ENCODE results near the gene ASS1. TPM values are rescaled to one million over a fixed set of nuclear protein-coding genes. Genes with fewer than 3 reads are reported as not detected.
A peak's percentile ranks its signal among the peaks of the same experiment; 100 is the strongest.

ASS1 gene
- polyA plus RNA-seq, 6 donors from 2014 or later: not detected

- no peaks in the 10 kb centered on the region for H3K36me3 Mint-ChIP-seq
- no peaks in the 10 kb centered on the region for H3K4me1 Mint-ChIP-seq
- ATAC-seq (ENCODE audit: low read depth in 2 of 2): no peak
- H3K9me3 Mint-ChIP-seq: no peaks in the 10 kb centered on the region
- no peak for DNase-seq
- no peak overlapping the region for H3K4me3 Mint-ChIP-seq
- no peak overlapping the region for H3K27ac Mint-ChIP-seq
- H3K27me3 Mint-ChIP-seq: peaks cover 0 to 5% (median 3%) of the 10 kb centered on the region in 3 donors
These were observed 36.1 kb upstream of the ASS1 start for GRCh38 chr9:130408669-130409068.

- H3K9me3 Mint-ChIP-seq: no peaks in the 10 kb centered on the region
- DNase-seq (no peak), ATAC-seq (ENCODE audit: low read depth in 2 of 2) (no peak)
- H3K4me3 Mint-ChIP-seq: no peak overlapping the region
- no peak overlapping the region for H3K27ac Mint-ChIP-seq
- H3K4me1 Mint-ChIP-seq: no peaks in the 10 kb centered on the region
- no peaks in the 10 kb centered on the region for H3K36me3 Mint-ChIP-seq
- peaks cover 0 to 3% (median 0%) of the 10 kb centered on the region in 3 donors for H3K27me3 Mint-ChIP-seq
These were observed 35.5 kb upstream of the ASS1 start for GRCh38 chr9:130409246-130409645.

GRCh38 chr9:130410443-130410842 lies 34.3 kb upstream of the ASS1 start:
- Mint-ChIP-seq H3K27me3 (peaks cover 0 to 3% (median 0%) of the 10 kb centered on the region in 3 donors), H3K27ac (no peak overlapping the region), H3K4me3 (no peak overlapping the region)

GRCh38 chr9:130411566-130411915 lies 33.2 kb upstream of the ASS1 start:
- ATAC-seq (ENCODE audit: low read depth in 2 of 2): no peak
- H3K27me3 Mint-ChIP-seq: peaks cover 0 to 7% (median 3%) of the 10 kb centered on the region in 3 donors
- H3K4me3 Mint-ChIP-seq: no peak overlapping the region
- H3K9me3 Mint-ChIP-seq: peaks cover 0 to 2% (median 0%) of the 10 kb centered on the region in 7 donors
- no peak for DNase-seq
- no peaks in the 10 kb centered on the region for H3K36me3 Mint-ChIP-seq
- no peaks in the 10 kb centered on the region for H3K4me1 Mint-ChIP-seq
- H3K27ac Mint-ChIP-seq: no peak overlapping the region

More at GRCh38 chr9:130410443-130410842, 34.3 kb upstream of the ASS1 start:
- ATAC-seq (ENCODE audit: low read depth in 2 of 2): no peak
- DNase-seq: no peak
- Mint-ChIP-seq H3K9me3 (no peaks in the 10 kb centered on the region), H3K36me3 (no peaks in the 10 kb centered on the region), H3K4me1 (no peaks in the 10 kb centered on the region)

GRCh38 chr9:130414081-130414731 lies 30.6 kb upstream of the ASS1 start:
- no peaks in the 10 kb centered on the region for H3K4me1 Mint-ChIP-seq
- no peak for ATAC-seq (ENCODE audit: low read depth in 2 of 2)
- peaks cover 2 to 7% (median 3%) of the 10 kb centered on the region in 3 donors for H3K27me3 Mint-ChIP-seq
- H3K4me3 Mint-ChIP-seq: peak overlapping the region in 1 of 8 donors; percentile 9
- no peak for DNase-seq
- no peak overlapping the region for H3K27ac Mint-ChIP-seq
- H3K9me3 Mint-ChIP-seq: peaks cover 0 to 2% (median 0%) of the 10 kb centered on the region in 7 donors
- no peaks in the 10 kb centered on the region for H3K36me3 Mint-ChIP-seq

GRCh38 chr9:130414910-130415746 lies 29.6 kb upstream of the ASS1 start:
- ATAC-seq (ENCODE audit: low read depth in 2 of 2) (no peak), DNase-seq (no peak)
- no peak overlapping the region for H3K4me3 Mint-ChIP-seq
- peaks cover 3 to 11% (median 8%) of the 10 kb centered on the region in 3 donors for H3K27me3 Mint-ChIP-seq
- H3K27ac Mint-ChIP-seq: no peak overlapping the region
- no peaks in the 10 kb centered on the region for H3K36me3 Mint-ChIP-seq
- peaks cover 0 to 2% (median 0%) of the 10 kb centered on the region in 7 donors for H3K9me3 Mint-ChIP-seq
- H3K4me1 Mint-ChIP-seq: no peaks in the 10 kb centered on the region

GRCh38 chr9:130417602-130418001 lies 27.2 kb upstream of the ASS1 start:
- Mint-ChIP-seq H3K27ac (no peak overlapping the region), H3K9me3 (peaks cover 0 to 3% (median 0%) of the 10 kb centered on the region in 7 donors), H3K36me3 (no peaks in the 10 kb centered on the region), H3K4me3 (no peak overlapping the region), H3K27me3 (peaks cover 3 to 17% (median 16%) of the 10 kb centered on the region in 3 donors), H3K4me1 (no peaks in the 10 kb centered on the region)
- ATAC-seq (ENCODE audit: low read depth in 2 of 2): no peak
- DNase-seq: no peak

- Mint-ChIP-seq H3K9me3 (peaks cover 0 to 3% (median 0%) of the 10 kb centered on the region in 7 donors), H3K4me1 (no peaks in the 10 kb centered on the region), H3K27me3 (peaks cover 0 to 22% (median 17%) of the 10 kb centered on the region in 3 donors), H3K27ac (no peak overlapping the region), H3K4me3 (no peak overlapping the region), H3K36me3 (no peaks in the 10 kb centered on the region)
- ATAC-seq (ENCODE audit: low read depth in 2 of 2) (no peak), DNase-seq (no peak)
These were observed 26.0 kb upstream of the ASS1 start for GRCh38 chr9:130418776-130419175.

GRCh38 chr9:130419521-130420035 lies 25.2 kb upstream of the ASS1 start:
- Mint-ChIP-seq H3K4me3 (no peak overlapping the region), H3K9me3 (peaks cover 0 to 3% (median 0%) of the 10 kb centered on the region in 7 donors), H3K27me3 (peaks cover 0 to 22% (median 17%) of the 10 kb centered on the region in 3 donors), H3K36me3 (no peaks in the 10 kb centered on the region), H3K4me1 (no peaks in the 10 kb centered on the region), H3K27ac (no peak overlapping the region)
- no peak for DNase-seq
- ATAC-seq (ENCODE audit: low read depth in 2 of 2): no peak

GRCh38 chr9:130421154-130421801 lies 23.5 kb upstream of the ASS1 start:
- Mint-ChIP-seq H3K36me3 (no peaks in the 10 kb centered on the region), H3K9me3 (peaks cover 0 to 3% (median 0%) of the 10 kb centered on the region in 7 donors), H3K27me3 (peaks cover 0 to 22% (median 16%) of the 10 kb centered on the region in 3 donors)

GRCh38 chr9:130421802-130422276 lies 22.9 kb upstream of the ASS1 start:
- Mint-ChIP-seq H3K4me1 (no peaks in the 10 kb centered on the region), H3K36me3 (no peaks in the 10 kb centered on the region), H3K27me3 (peaks cover 0 to 28% (median 16%) of the 10 kb centered on the region in 3 donors), H3K27ac (no peak overlapping the region), H3K9me3 (peaks cover 0 to 3% (median 0%) of the 10 kb centered on the region in 7 donors), H3K4me3 (no peak overlapping the region)
- ATAC-seq (ENCODE audit: low read depth in 2 of 2) (no peak), DNase-seq (no peak)

More at GRCh38 chr9:130421154-130421801, 23.5 kb upstream of the ASS1 start:
- Mint-ChIP-seq H3K27ac (no peak overlapping the region), H3K4me1 (no peaks in the 10 kb centered on the region), H3K4me3 (no peak overlapping the region)
- DNase-seq: no peak
- no peak for ATAC-seq (ENCODE audit: low read depth in 2 of 2)

- Mint-ChIP-seq H3K36me3 (no peaks in the 10 kb centered on the region), H3K27ac (no peak overlapping the region), H3K9me3 (peaks cover 0 to 3% (median 0%) of the 10 kb centered on the region in 7 donors), H3K4me3 (no peak overlapping the region), H3K4me1 (no peaks in the 10 kb centered on the region), H3K27me3 (peaks cover 0 to 32% (median 16%) of the 10 kb centered on the region in 3 donors)
- DNase-seq: no peak
- no peak for ATAC-seq (ENCODE audit: low read depth in 2 of 2)
These were observed 22.2 kb upstream of the ASS1 start for GRCh38 chr9:130422546-130422945.

GRCh38 chr9:130423272-130423671 lies 21.5 kb upstream of the ASS1 start:
- Mint-ChIP-seq H3K9me3 (peaks cover 0 to 3% (median 0%) of the 10 kb centered on the region in 7 donors), H3K4me1 (no peaks in the 10 kb centered on the region), H3K36me3 (no peaks in the 10 kb centered on the region), H3K27ac (no peak overlapping the region), H3K27me3 (peaks cover 0 to 32% (median 16%) of the 10 kb centered on the region in 3 donors), H3K4me3 (no peak overlapping the region)
- DNase-seq: no peak
- ATAC-seq (ENCODE audit: low read depth in 2 of 2): no peak

All from naive B cell (primary cell).